ENCODE results near the gene NUDT16L1. TPM values are rescaled to one million over a fixed set of nuclear protein-coding genes. Genes with fewer than 3 reads are reported as not detected.

Gene NUDT16L1
- total and polyA plus RNA-seq, 12 donors, result 16.3 to 99.3 (median 51.6) TPM

GRCh38 chr16:4701791-4702465 is 8.6 kb downstream of the NUDT16L1 start:
- DNase-seq, result no peak
- WGBS, 4 donors, result 84 to 93% (median 89%) methylated on average over 9 to 17 of the region's 17 CpGs
- TF ChIP-seq POLR2A (IDR thresholded peaks at IDR 0.05) (no peak), CTCF (IDR thresholded peaks at IDR 0.05) (no peak)

GRCh38 chr16:4702466-4702808 is 9.1 kb downstream of the NUDT16L1 start:
- Histone ChIP-seq H3K9me3 (replicated peaks in 1 of 3) (no peaks in the 10 kb centered on the region), H3K27me3 (no peaks in the 10 kb centered on the region), H3K27ac (no peak overlapping the region), H3K4me3 (no peak overlapping the region), H3K36me3 (replicated peaks in 1 of 2) (peaks cover 0 to 76% of the 10 kb centered on the region in 2 donors), H3K4me1 (replicated peaks in 1 of 2) (peaks cover 2 to 4% of the 10 kb centered on the region in 2 donors)
- 69 to 85% (median 76%) methylated on average over 7 of the region's 7 CpGs for WGBS, 4 donors
- TF ChIP-seq POLR2A (IDR thresholded peaks at IDR 0.05) (no peak), CTCF (IDR thresholded peaks at IDR 0.05) (no peak)
- DNase-seq, result no peak
- intact Hi-C loops (cut with DNase I), result no loop called here

More at GRCh38 chr16:4701791-4702465, 8.6 kb downstream of the NUDT16L1 start:
- no peaks in the 10 kb centered on the region for H3K9me3 ChIP-seq (replicated peaks in 1 of 3)
- peaks cover 7 to 9% of the 10 kb centered on the region in 2 donors for H3K4me1 ChIP-seq (replicated peaks in 1 of 2)
- intact Hi-C loops (cut with DNase I), result no loop called here
- H3K27ac ChIP-seq, result no peak overlapping the region
- H3K36me3 ChIP-seq (replicated peaks in 1 of 2), result peaks cover 0 to 80% of the 10 kb centered on the region in 2 donors
- H3K4me3 ChIP-seq, result no peak overlapping the region
- no peaks in the 10 kb centered on the region for H3K27me3 ChIP-seq

- Histone ChIP-seq H3K4me1 (replicated peaks in 1 of 2) (no peaks in the 10 kb centered on the region), H3K27me3 (no peaks in the 10 kb centered on the region), H3K9me3 (replicated peaks in 1 of 3) (no peaks in the 10 kb centered on the region), H3K36me3 (replicated peaks in 1 of 2) (peaks cover 0 to 62% of the 10 kb centered on the region in 2 donors), H3K4me3 (no peak overlapping the region), H3K27ac (no peak overlapping the region)
- intact Hi-C loops (cut with DNase I), result no loop called here
- WGBS, 4 donors, result 71 to 91% (median 84%) methylated on average over 2 to 7 of the region's 7 CpGs
- no peak for DNase-seq
- TF ChIP-seq CTCF (IDR thresholded peaks at IDR 0.05) (no peak), POLR2A (IDR thresholded peaks at IDR 0.05) (no peak)
Measured at GRCh38 chr16:4703906-4704305, 10.5 kb downstream of the NUDT16L1 start.

- H3K36me3 ChIP-seq (replicated peaks in 1 of 2), result peaks cover 0 to 57% of the 10 kb centered on the region in 2 donors
Measured at GRCh38 chr16:4704491-4704890, 11.1 kb downstream of the NUDT16L1 start.

More at GRCh38 chr16:4704491-4704890, 11.1 kb downstream of the NUDT16L1 start:
- DNase-seq, result no peak
- 88 to 94% (median 91%) methylated on average over 8 of the region's 8 CpGs for WGBS, 4 donors
- Histone ChIP-seq H3K27me3 (no peaks in the 10 kb centered on the region), H3K4me3 (no peak overlapping the region), H3K4me1 (replicated peaks in 1 of 2) (no peaks in the 10 kb centered on the region), H3K27ac (no peak overlapping the region), H3K9me3 (replicated peaks in 1 of 3) (no peaks in the 10 kb centered on the region)
- intact Hi-C loops (cut with DNase I), result no loop called here
- TF ChIP-seq POLR2A (IDR thresholded peaks at IDR 0.05), result no peak
- TF ChIP-seq CTCF (IDR thresholded peaks at IDR 0.05), result no peak

Data from adrenal gland (tissue), 12 donors.